ENCODE measurements around the gene C4orf54. TPM values are rescaled to one million over a fixed set of nuclear protein-coding genes. Genes with fewer than 3 reads are reported as not detected.

The C4orf54 gene
- under 1 TPM in 1 of 4 donors, not detected in 3; 0.21 TPM for total RNA-seq

DNA sequence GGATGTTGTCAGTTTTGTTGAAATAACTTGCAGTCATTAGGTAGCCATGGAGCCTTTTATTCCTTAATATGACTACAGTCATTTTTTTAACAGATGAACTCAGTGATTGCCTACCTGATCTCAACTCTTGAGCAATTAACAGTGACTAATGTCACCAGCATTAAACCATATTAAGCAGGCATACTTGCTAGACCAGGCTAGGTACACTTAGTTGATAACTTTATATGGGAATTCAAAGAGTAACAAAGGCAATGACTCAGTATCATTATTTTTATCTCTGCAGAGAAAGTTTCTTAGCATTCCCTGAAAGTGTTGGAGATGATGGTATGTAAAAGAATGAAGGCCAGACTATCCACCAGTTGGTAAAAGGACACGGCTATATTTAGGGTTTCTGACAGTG lies at the start of gene C4orf54:
C4orf54 (minus strand) TSS at position 31 of the 400 bp plus-strand sequence. CDS start 3,180 bp downstream, outside the sequence.
- DNase-seq = no peak
- no peaks in the 10 kb centered on the region for H3K36me3 ChIP-seq
- no peaks in the 10 kb centered on the region for H3K9me3 ChIP-seq
- no peak for TF ChIP-seq POLR2A (IDR thresholded peaks at IDR 0.05)
- TF ChIP-seq, protein P1, sequence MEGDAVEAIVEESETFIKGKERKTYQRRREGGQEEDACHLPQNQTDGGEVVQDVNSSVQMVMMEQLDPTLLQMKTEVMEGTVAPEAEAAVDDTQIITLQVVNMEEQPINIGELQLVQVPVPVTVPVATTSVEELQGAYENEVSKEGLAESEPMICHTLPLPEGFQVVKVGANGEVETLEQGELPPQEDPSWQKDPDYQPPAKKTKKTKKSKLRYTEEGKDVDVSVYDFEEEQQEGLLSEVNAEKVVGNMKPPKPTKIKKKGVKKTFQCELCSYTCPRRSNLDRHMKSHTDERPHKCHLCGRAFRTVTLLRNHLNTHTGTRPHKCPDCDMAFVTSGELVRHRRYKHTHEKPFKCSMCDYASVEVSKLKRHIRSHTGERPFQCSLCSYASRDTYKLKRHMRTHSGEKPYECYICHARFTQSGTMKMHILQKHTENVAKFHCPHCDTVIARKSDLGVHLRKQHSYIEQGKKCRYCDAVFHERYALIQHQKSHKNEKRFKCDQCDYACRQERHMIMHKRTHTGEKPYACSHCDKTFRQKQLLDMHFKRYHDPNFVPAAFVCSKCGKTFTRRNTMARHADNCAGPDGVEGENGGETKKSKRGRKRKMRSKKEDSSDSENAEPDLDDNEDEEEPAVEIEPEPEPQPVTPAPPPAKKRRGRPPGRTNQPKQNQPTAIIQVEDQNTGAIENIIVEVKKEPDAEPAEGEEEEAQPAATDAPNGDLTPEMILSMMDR (IDR thresholded peaks at IDR 0.05) = no peak
- H3K27me3 ChIP-seq = no peaks in the 10 kb centered on the region
- H3K4me1 ChIP-seq = no peaks in the 10 kb centered on the region
- intact Hi-C loops (cut with DNase I; ENCODE audit: low total_unique reads) = no loop called here
- no peak within 1 kb of the TSS for H3K4me3 ChIP-seq
- H3K27ac ChIP-seq = no peak within 1 kb of the TSS

DNA sequence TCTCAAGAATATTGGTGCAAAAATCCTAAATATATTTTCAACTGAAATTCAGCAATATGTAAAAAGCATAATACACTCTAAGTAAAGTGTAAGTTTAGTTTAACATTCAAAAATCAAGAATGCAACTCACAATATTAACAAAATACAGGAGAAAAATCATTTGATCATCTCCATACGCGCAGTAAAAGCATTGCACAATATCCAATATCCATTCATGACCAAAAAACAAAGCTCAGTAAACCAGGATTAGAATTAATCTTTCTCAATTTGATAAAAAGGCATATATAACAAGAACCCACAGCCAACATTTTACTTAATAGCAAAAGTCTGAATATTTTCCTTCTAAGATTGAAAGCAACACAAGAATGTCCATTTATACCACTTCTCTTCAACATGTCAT lies 48.3 kb upstream of the C4orf54 start:
- Histone ChIP-seq H3K4me1 (no peaks in the 10 kb centered on the region), H3K36me3 (no peaks in the 10 kb centered on the region), H3K9me3 (no peaks in the 10 kb centered on the region), H3K4me3 (no peak overlapping the region), H3K27me3 (no peaks in the 10 kb centered on the region), H3K27ac (no peak overlapping the region)
- intact Hi-C loops (cut with DNase I; ENCODE audit: low total_unique reads) = no loop called here
- no peak for DNase-seq
- no peak for TF ChIP-seq POLR2A (IDR thresholded peaks at IDR 0.05)
- TF ChIP-seq, protein P1 (IDR thresholded peaks at IDR 0.05) = no peak

DNA sequence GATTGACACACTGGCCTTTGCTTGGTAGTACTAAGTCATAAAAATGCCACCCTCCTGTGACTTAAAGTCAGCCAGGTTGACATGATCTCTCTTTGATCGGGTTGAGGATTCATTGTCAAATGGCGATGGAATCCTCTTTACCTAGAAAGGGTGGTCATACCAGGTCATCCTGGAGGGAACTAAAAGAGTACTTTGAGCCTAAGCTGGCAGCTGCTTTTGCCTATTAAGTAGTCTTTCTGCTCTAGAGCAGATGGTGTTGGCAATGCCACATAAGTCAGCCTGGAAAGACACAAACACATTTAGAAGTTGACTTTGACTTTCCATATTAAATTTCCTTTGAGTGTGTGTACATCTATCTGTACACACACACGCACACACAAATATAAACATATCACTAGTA lies 39.2 kb upstream of the C4orf54 start:
- H3K4me3 ChIP-seq = no peak overlapping the region
- intact Hi-C loops (cut with DNase I; ENCODE audit: low total_unique reads) = no loop called here
- no peak overlapping the region for H3K27ac ChIP-seq
- no peaks in the 10 kb centered on the region for H3K9me3 ChIP-seq
- DNase-seq = no peak
- no peaks in the 10 kb centered on the region for H3K4me1 ChIP-seq
- H3K36me3 ChIP-seq = no peaks in the 10 kb centered on the region
- no peak for TF ChIP-seq POLR2A (IDR thresholded peaks at IDR 0.05)
- TF ChIP-seq, protein P1 (IDR thresholded peaks at IDR 0.05) = no peak
- H3K27me3 ChIP-seq = no peaks in the 10 kb centered on the region

DNA sequence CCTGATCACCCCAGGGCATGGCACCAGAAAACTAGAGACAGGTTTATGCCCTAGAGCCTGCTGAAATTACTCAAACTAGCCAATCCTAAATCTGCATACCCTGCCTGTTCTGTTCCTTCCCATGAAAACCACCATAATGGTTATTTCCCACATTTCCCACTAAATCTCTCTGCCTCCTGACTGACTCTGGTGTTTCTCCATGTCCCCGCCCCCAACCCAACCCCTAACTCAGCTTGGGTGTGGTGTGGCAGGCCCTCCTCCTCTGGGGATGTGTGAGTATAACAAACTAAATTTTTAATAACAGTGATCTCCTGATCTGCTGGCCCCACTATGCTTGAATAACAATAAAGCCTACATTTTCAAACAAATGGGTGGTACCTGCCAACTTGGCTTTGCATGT lies 35.5 kb upstream of the C4orf54 start:
- intact Hi-C loops (cut with DNase I; ENCODE audit: low total_unique reads) = no loop called here
- DNase-seq = no peak
- TF ChIP-seq, protein P1 (IDR thresholded peaks at IDR 0.05) = no peak
- no peak overlapping the region for H3K4me3 ChIP-seq
- peaks cover 0 to 9% of the 10 kb centered on the region in 2 donors for H3K9me3 ChIP-seq
- H3K4me1 ChIP-seq = no peaks in the 10 kb centered on the region
- no peaks in the 10 kb centered on the region for H3K36me3 ChIP-seq
- no peaks in the 10 kb centered on the region for H3K27me3 ChIP-seq
- no peak overlapping the region for H3K27ac ChIP-seq

DNA sequence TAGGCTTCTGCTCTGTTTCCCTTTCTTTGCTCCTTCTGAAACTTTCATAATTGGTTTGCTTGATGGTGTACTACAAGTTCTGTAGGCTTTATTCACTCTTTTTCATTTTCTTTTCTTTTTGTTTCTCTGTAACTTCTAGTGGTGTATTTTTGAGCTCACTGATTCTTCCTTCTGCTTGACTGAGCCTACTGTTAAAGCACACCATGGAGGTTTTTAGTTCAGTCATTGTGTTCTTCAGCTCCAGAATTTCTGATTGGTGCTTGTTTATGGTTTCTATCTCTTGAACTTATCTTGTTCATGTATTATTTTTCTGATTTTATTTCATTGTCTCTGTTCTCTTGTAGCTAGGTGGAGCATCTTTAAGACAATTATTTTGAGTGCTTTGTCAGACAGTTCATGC lies 33.4 kb upstream of the C4orf54 start:
- Histone ChIP-seq H3K36me3 (no peaks in the 10 kb centered on the region), H3K27me3 (no peaks in the 10 kb centered on the region), H3K27ac (no peak overlapping the region), H3K4me3 (no peak overlapping the region), H3K9me3 (peaks cover 0 to 9% of the 10 kb centered on the region in 2 donors), H3K4me1 (no peaks in the 10 kb centered on the region)
- intact Hi-C loops (cut with DNase I; ENCODE audit: low total_unique reads) = no loop called here
- no peak for TF ChIP-seq POLR2A (IDR thresholded peaks at IDR 0.05)
- TF ChIP-seq, protein P1 (IDR thresholded peaks at IDR 0.05) = no peak
- no peak for DNase-seq

Measured in uterus (tissue), 4 donors.